ENCODE measurements around the gene CALHM2.

CALHM2 gene

GRCh38 chr10:103448746-103449145, 3.4 kb downstream of the CALHM2 start:
- no peak overlapping the region for H3K9ac ChIP-seq (ENCODE audit: low read length)
- peaks cover 2% of the 10 kb centered on the region for H3K9me3 ChIP-seq (ENCODE audit: insufficient read depth, low read depth, low read length)
- no peak overlapping the region for H3K4me3 ChIP-seq (ENCODE audit: low read depth, low read length)
- H3K23ac ChIP-seq (ENCODE audit: low read length): no peak overlapping the region
- H3K4me1 ChIP-seq (ENCODE audit: control insufficient read depth in 1 of 2, insufficient read depth in 2 of 2, low read length in 2 of 2): peaks cover 10 to 11% of the 10 kb centered on the region in 2 experiments
- peak in 1 of 2 donors; percentile 42 for DNase-seq
- no peak overlapping the region for H4K12ac ChIP-seq (ENCODE audit: low read depth, low read length)
- no peak overlapping the region for H3K4ac ChIP-seq (ENCODE audit: low read depth, low read length)
- H3K14ac ChIP-seq (ENCODE audit: low read length): no peak overlapping the region
- no peak overlapping the region for H2BK120ac ChIP-seq (ENCODE audit: insufficient read depth, low read length, poor library complexity)
- H3K79me2 ChIP-seq (ENCODE audit: control insufficient read depth, insufficient read depth, low read length, poor library complexity): no peaks in the 10 kb centered on the region
- H2AK5ac ChIP-seq (ENCODE audit: low read length): no peak overlapping the region
- H3K4me2 ChIP-seq (ENCODE audit: low read length): no peak overlapping the region
- no peak overlapping the region for H3K27ac ChIP-seq (ENCODE audit: low read depth, low read length)
- peaks cover 5% of the 10 kb centered on the region for H3K79me1 ChIP-seq (ENCODE audit: low read length)
- no peak overlapping the region for H2BK12ac ChIP-seq (ENCODE audit: low read length)
- no peaks in the 10 kb centered on the region for H3K27me3 ChIP-seq (ENCODE audit: insufficient read depth, low read length)
- no CpG with 5 or more reads among the region's 1 CpG for WGBS (ENCODE audit: extremely low coverage, insufficient coverage, insufficient read length)
- H4K8ac ChIP-seq (ENCODE audit: low read depth, low read length): no peak overlapping the region
- H3K36me3 ChIP-seq (ENCODE audit: control insufficient read depth in 1 of 2, insufficient read depth in 2 of 2, low read length in 2 of 2): peaks cover 36 to 48% of the 10 kb centered on the region in 2 experiments
- no peak overlapping the region for H4K91ac ChIP-seq (ENCODE audit: low read depth, low read length)
- no peak overlapping the region for H2AFZ ChIP-seq (ENCODE audit: insufficient read depth, low read length, poor library complexity)
- no peak overlapping the region for H2BK5ac ChIP-seq (ENCODE audit: low read depth, low read length, poor library complexity)
- H3K18ac ChIP-seq (ENCODE audit: low read length): no peak overlapping the region

DNA sequence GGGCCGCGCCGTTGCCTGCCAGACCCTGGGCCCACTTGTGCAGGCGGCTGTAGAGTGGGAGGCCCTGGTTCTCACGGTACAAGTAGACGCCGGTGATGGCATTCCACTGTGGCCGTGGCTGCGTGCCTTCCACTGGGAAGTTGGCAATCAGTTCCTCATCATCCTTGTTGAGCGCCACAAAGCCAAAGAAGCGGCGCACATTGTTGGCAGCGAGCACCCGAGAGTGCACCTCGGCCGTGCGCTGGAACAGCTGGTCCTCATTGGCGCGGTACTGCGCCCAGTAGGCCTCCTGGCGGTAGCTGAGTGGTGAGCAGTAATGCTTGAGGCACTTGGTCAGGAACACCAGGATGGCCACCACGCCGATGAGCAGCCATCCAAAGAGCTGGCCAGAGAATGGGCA, 5.0 kb downstream of the CALHM2 start:
- WGBS (ENCODE audit: extremely low coverage, insufficient coverage, insufficient read length): no CpG with 5 or more reads among the region's 23 CpGs
- H3K18ac ChIP-seq (ENCODE audit: low read length): no peak overlapping the region
- no peak overlapping the region for H3K4me3 ChIP-seq (ENCODE audit: low read depth, low read length)
- no peak overlapping the region for H3K14ac ChIP-seq (ENCODE audit: low read length)
- H3K36me3 ChIP-seq (ENCODE audit: control insufficient read depth in 1 of 2, insufficient read depth in 2 of 2, low read length in 2 of 2): peaks cover 49 to 63% of the 10 kb centered on the region in 2 experiments
- H3K23ac ChIP-seq (ENCODE audit: low read length): no peak overlapping the region
- H3K27me3 ChIP-seq (ENCODE audit: insufficient read depth, low read length): no peaks in the 10 kb centered on the region
- H2AK5ac ChIP-seq (ENCODE audit: low read length): no peak overlapping the region
- no peak overlapping the region for H3K4ac ChIP-seq (ENCODE audit: low read depth, low read length)
- H3K4me1 ChIP-seq (ENCODE audit: control insufficient read depth in 1 of 2, insufficient read depth in 2 of 2, low read length in 2 of 2): peaks cover 6% of the 10 kb centered on the region in 2 experiments
- no peak overlapping the region for H2BK120ac ChIP-seq (ENCODE audit: insufficient read depth, low read length, poor library complexity)
- peaks cover 2% of the 10 kb centered on the region for H3K9me3 ChIP-seq (ENCODE audit: insufficient read depth, low read depth, low read length)
- no peak overlapping the region for H2BK5ac ChIP-seq (ENCODE audit: low read depth, low read length, poor library complexity)
- H2BK12ac ChIP-seq (ENCODE audit: low read length): no peak overlapping the region
- H3K27ac ChIP-seq (ENCODE audit: low read depth, low read length): no peak overlapping the region
- no peak overlapping the region for H4K12ac ChIP-seq (ENCODE audit: low read depth, low read length)
- H4K91ac ChIP-seq (ENCODE audit: low read depth, low read length): no peak overlapping the region
- H3K4me2 ChIP-seq (ENCODE audit: low read length): no peak overlapping the region
- no peaks in the 10 kb centered on the region for H3K79me2 ChIP-seq (ENCODE audit: control insufficient read depth, insufficient read depth, low read length, poor library complexity)
- peaks cover 5% of the 10 kb centered on the region for H3K79me1 ChIP-seq (ENCODE audit: low read length)
- no peak overlapping the region for H3K9ac ChIP-seq (ENCODE audit: low read length)
- no peak overlapping the region for H4K8ac ChIP-seq (ENCODE audit: low read depth, low read length)
- no peak overlapping the region for H2AFZ ChIP-seq (ENCODE audit: insufficient read depth, low read length, poor library complexity)
- no peak for DNase-seq

GRCh38 chr10:103445767-103446567, 6.2 kb downstream of the CALHM2 start:
- no peak overlapping the region for H3K23ac ChIP-seq (ENCODE audit: low read length)
- H3K9me3 ChIP-seq (ENCODE audit: insufficient read depth, low read depth, low read length): peaks cover 2% of the 10 kb centered on the region
- no peak overlapping the region for H2BK120ac ChIP-seq (ENCODE audit: insufficient read depth, low read length, poor library complexity)
- no peak overlapping the region for H2BK12ac ChIP-seq (ENCODE audit: low read length)
- no CpG with 5 or more reads among the region's 12 CpGs for WGBS (ENCODE audit: extremely low coverage, insufficient coverage, insufficient read length)
- no peak overlapping the region for H4K91ac ChIP-seq (ENCODE audit: low read depth, low read length)
- peaks cover 60 to 74% of the 10 kb centered on the region in 2 experiments for H3K36me3 ChIP-seq (ENCODE audit: control insufficient read depth in 1 of 2, insufficient read depth in 2 of 2, low read length in 2 of 2)
- H3K18ac ChIP-seq (ENCODE audit: low read length): no peak overlapping the region
- no peak overlapping the region for H3K4me3 ChIP-seq (ENCODE audit: low read depth, low read length)
- H3K4ac ChIP-seq (ENCODE audit: low read depth, low read length): no peak overlapping the region
- no peak overlapping the region for H3K27ac ChIP-seq (ENCODE audit: low read depth, low read length)
- no peak overlapping the region for H3K9ac ChIP-seq (ENCODE audit: low read length)
- H4K8ac ChIP-seq (ENCODE audit: low read depth, low read length): no peak overlapping the region
- H4K12ac ChIP-seq (ENCODE audit: low read depth, low read length): no peak overlapping the region
- no peaks in the 10 kb centered on the region for H3K79me1 ChIP-seq (ENCODE audit: low read length)
- no peaks in the 10 kb centered on the region for H3K27me3 ChIP-seq (ENCODE audit: insufficient read depth, low read length)
- H3K4me1 ChIP-seq (ENCODE audit: control insufficient read depth in 1 of 2, insufficient read depth in 2 of 2, low read length in 2 of 2): no peaks in the 10 kb centered on the region
- H3K14ac ChIP-seq (ENCODE audit: low read length): no peak overlapping the region
- H2BK5ac ChIP-seq (ENCODE audit: low read depth, low read length, poor library complexity): no peak overlapping the region
- no peak overlapping the region for H2AK5ac ChIP-seq (ENCODE audit: low read length)
- DNase-seq: no peak
- no peaks in the 10 kb centered on the region for H3K79me2 ChIP-seq (ENCODE audit: control insufficient read depth, insufficient read depth, low read length, poor library complexity)
- H3K4me2 ChIP-seq (ENCODE audit: low read length): no peak overlapping the region
- H2AFZ ChIP-seq (ENCODE audit: insufficient read depth, low read length, poor library complexity): no peak overlapping the region

DNA sequence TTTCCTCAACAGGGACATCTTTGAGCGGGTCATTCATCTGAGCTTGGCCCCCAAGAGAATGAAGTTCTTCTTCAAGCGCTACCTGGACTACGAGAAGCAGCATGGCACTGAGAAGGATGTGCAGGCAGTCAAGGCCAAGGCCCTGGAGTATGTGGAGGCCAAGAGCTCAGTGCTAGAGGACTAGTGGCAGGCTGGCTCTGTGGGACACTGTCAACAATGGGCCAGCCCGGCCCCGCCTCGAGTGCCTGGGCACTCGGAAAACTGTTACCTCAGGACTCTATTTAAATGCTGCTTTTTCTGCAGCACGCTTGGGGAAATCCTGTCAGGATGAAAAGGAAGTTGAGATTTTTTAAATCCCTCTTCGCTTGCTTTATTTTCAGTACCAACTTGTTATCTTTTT, 6.8 kb downstream of the CALHM2 start:
- Histone ChIP-seq H3K4me1 (ENCODE audit: control insufficient read depth in 1 of 2, insufficient read depth in 2 of 2, low read length in 2 of 2) (no peaks in the 10 kb centered on the region), H3K36me3 (ENCODE audit: control insufficient read depth in 1 of 2, insufficient read depth in 2 of 2, low read length in 2 of 2) (peaks cover 66 to 80% of the 10 kb centered on the region in 2 experiments), H3K27ac (ENCODE audit: low read depth, low read length) (no peak overlapping the region), H4K12ac (ENCODE audit: low read depth, low read length) (no peak overlapping the region), H3K23ac (ENCODE audit: low read length) (no peak overlapping the region), H3K14ac (ENCODE audit: low read length) (no peak overlapping the region), H3K79me2 (ENCODE audit: control insufficient read depth, insufficient read depth, low read length, poor library complexity) (no peaks in the 10 kb centered on the region), H3K4me3 (ENCODE audit: low read depth, low read length) (no peak overlapping the region), H2AFZ (ENCODE audit: insufficient read depth, low read length, poor library complexity) (no peak overlapping the region), H4K8ac (ENCODE audit: low read depth, low read length) (no peak overlapping the region), H2AK5ac (ENCODE audit: low read length) (no peak overlapping the region), H3K79me1 (ENCODE audit: low read length) (no peaks in the 10 kb centered on the region), H3K18ac (ENCODE audit: low read length) (no peak overlapping the region), H2BK120ac (ENCODE audit: insufficient read depth, low read length, poor library complexity) (no peak overlapping the region), H3K27me3 (ENCODE audit: insufficient read depth, low read length) (no peaks in the 10 kb centered on the region), H3K4me2 (ENCODE audit: low read length) (no peak overlapping the region), H3K4ac (ENCODE audit: low read depth, low read length) (no peak overlapping the region), H2BK5ac (ENCODE audit: low read depth, low read length, poor library complexity) (no peak overlapping the region), H4K91ac (ENCODE audit: low read depth, low read length) (no peak overlapping the region), H3K9me3 (ENCODE audit: insufficient read depth, low read depth, low read length) (peaks cover 2% of the 10 kb centered on the region), H2BK12ac (ENCODE audit: low read length) (no peak overlapping the region), H3K9ac (ENCODE audit: low read length) (no peak overlapping the region)
- WGBS (ENCODE audit: extremely low coverage, insufficient coverage, insufficient read length): no CpG with 5 or more reads among the region's 9 CpGs
- no peak for DNase-seq
